NCI-H2029 treated with DMSO at 0.1 percent for 48 hours (cell line): ENCODE results near the gene EPS8.

Experiments
- DNase-seq: peaks from one replicate; lab custom pipeline; 2025; lab: John Stamatoyannopoulos, UW

The EPS8 gene

DNA sequence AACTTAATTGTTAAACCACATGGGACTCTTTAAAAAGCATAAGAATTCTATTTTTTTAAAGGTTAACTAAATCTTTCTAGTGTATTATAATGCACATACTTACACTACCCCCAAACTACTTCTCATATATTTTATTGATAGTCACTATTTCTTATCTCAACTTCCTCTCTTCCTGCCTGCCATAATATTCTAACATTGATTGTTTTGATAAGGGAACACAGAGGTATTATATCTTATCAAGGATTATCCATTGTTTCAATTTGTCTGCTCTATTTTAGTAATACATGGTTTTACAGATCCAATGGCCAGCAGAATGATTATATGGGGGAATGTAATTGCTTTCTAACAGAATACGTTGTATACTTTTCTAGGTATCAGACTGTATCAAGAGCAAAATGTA lies 98.9 kb downstream of the EPS8 start:
- no peak for DNase-seq

DNA sequence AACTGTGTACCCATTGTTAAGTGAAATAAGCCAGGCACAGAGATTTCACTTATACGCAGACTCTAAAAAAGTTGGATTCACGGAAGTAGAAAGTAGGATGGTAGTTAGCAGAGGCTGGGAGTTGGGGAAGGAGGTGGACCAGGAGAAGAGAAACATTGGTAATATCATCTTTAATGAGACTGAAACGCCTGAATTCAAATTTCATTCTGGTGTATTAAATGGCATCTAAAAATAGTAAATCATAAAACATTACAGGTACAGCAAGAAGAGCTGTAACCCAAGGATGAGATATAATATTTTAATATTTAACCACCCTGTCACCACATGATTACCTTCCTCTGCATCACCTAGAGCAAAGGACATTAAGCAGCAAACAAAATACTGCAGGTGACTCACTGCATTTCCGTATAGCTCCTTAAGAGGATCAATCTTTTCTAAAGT lies 99.4 kb downstream of the EPS8 start:
- no peak for DNase-seq

DNA sequence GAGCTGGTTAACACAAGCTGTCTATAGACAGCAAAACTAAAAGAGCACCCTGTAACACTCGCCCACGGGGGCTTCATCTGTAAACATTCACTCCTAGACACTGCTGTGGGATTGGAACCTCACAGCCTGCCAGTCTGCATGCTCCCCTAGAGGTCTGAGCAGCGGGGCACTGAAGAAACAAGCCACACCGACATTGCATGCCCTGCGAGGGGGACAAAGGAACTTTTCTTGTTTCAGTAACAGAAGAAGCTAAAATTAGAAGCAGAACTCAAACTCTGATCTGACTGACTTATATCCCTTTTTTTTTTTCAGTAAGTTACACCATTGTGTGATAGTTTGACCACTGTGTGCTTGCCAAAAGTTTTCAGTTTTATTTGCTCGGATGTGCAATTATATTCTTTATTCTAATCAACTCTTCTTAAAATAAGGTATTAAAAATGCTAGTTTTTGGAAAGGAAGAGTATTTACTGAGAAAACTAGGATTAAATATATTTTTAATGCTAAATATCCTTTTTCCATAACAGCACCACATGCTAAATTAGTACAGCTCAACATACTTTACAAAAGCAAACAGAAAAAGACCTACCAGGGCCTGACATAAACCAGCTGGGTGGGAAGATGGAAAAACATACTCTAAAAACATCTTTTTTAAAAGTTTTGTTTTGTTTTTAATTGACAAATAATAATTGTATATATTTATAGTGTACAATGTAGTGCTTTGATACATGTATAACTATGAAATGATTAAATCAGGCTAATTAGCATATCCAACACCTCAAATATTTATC lies 100.2 kb downstream of the EPS8 start:
- DNase-seq, result no peak

DNA sequence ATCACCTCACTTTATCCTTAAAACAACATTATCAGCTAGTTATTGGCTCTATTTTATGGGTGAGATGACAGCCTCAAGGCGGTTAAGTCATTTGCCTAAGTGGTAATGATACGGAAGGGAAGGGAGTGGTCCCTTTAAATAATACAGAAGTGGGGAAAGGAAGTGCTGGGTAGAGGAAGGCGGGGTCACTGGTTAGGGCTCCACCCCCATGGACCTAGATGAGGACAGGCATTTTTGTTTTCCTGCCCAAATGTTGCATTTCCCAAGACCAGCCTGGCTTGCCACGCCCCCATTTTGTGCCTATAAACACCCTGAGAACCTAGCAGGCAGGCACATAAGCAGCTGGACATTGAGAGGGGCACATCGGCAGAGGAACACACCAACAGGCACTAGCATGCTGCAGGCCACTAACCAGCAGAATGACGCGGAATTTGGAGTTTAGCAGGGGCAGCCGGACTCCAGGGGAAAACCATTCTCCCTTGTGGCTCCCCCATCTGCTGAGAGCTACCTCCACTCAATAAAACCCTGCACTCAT lies 100.9 kb downstream of the EPS8 start:
- no peak for DNase-seq

DNA sequence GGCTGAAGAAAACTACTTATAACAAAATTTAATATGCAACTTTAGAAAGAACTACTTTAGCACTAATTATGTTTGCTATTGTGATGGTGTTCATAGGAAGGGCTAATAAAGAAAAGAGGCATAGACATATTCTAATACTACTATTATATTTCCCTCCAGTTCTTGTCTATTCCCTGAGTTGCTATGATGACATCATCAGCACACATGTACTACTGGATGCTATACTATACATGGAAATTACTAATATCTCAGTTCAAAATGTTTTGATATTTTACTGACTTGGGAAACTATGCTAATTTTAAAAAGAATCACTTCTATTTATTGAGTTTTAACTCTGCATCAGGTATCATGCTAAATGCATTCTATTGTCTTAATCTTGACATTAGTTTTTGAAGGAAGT lies 101.6 kb downstream of the EPS8 start:
- no peak for DNase-seq

DNA sequence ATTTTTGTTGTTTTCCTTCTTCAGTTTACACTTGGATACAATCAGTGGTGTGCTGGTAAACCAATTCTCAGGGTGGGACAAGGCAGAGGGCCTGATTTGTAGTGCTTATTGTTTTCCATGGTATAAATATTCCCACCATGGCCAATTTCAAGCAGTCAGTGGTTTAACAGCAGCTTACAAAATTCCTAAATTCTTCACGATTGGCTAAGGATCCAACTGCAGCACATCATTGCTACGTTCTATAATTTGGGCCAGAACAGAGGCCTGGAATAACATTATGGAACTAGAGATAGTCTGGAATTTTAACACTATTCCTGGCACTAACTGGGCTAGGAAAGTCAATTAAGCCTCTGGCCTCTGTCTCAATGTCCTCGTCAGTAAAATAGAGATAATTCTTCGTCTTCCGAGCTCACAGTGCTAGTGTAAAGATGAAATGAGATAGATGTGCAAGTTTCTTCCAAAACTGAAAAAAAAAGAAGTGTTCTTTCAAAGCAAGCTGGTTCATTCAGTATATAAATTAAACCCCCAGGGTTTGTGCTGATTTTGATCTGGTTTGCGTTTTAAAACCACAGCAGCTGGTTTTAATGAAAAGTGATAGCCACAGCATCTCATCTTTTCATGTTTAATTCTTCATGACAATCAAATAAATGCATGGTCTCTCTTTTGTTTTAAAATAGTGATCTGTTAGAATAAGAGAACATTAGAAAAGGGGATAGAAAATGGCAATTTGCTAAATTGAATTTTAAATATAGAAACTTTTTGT lies 104.1 kb downstream of the EPS8 start:
- DNase-seq, result no peak

DNA sequence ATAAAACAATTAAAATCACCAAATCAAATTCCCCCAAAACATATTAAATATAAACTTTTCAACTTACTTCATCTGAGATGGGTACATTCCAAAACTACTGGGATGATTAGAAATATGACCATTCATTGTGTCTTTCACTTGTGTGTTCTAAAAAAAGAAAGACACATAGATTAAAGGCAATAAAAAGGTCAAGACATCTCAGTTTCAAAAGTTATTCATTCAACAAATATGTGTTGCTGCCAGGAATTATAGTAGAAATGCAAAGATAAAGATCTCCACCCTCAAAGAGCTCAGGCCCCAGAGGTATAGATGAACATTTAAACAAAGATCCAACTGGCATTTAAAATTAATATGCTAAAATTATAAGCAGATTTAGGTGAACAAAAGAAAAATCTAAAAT lies 106.4 kb downstream of the EPS8 start:
- no peak for DNase-seq

DNA sequence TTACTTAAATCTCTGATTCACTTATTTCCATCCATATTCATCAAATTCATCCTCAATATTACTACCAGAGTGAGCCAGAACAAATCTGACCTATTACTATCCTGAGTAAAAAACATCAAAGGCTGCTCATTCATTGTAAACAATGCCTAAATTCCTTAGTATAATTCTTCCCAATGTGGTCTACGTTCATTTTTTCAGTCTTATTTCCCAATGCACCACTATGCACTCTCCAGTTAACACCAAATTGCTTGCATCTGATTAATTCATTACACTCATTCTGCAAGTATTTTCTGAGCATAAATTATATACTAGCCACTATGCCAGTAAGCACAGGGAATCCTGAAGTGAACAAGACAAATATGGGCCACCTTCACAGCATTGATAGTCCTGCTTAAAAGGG lies 110.0 kb downstream of the EPS8 start:
- DNase-seq, result no peak

DNA sequence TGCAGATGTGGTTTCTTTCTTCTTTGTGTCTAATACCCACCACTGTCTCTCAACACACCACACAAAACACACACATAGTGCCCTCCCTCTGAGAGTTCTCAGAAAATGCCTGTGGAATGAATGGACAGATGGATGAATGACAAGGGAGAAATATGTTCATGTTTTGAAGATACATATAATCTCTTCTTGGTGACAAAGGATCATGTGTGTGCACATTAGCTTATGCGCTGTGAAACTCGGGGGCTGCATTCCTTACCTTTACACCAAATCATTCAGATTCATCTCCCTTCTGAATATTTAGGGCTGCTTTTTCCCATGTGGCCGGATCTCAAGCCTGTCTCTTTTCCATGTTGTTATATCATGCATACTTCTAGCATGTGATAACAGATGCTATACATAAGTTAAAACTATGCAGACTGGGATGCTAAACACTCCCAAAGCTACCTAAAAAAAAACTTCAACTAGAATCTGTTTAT lies 111.4 kb downstream of the EPS8 start:
- no peak for DNase-seq

DNA sequence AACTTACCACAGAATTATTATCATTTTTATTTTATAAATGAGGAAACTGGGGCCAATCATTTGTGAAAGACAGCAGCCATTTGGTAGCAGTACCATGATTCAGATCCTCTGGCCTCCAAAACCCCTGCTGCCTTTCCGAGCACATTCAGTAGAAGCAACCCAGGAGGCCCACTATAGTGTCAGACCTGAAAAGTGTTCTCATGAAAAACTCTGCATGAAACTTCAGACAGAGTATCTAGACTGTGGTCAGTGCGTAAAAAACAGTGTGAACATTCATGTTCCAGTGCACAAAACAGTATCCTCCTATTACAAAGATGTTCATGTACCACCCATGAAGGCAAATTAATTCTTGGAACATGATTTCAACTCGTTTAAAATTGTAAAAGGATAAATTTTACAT lies 112.0 kb downstream of the EPS8 start:
- DNase-seq, result no peak

DNA sequence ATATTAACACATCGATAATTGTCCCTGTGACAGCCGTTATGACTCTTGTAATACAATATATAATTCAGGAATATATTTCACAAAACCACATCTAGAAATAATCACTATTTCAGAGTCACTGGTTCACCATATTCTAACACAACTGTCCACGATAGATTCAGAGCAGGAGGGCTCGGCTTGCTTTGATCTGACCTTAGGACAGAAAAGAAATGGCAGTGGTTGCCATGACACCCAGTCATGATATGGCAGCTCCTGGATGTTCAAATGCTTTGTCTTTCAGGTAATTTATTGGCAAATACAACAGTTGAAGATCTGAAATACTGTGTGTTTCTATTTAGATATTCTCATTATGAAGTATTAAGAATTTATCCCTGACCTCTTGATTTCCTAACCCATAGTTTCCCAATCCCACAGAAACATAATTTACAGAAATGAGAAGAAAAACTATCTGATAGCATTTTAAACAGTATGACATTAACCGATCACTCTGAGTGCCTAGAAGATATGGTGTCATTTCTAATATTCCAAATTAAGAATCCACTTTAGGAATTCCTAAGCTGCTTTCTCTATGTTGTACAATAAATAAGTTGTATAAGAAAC lies 116.4 kb downstream of the EPS8 start:
- DNase-seq, result no peak

DNA sequence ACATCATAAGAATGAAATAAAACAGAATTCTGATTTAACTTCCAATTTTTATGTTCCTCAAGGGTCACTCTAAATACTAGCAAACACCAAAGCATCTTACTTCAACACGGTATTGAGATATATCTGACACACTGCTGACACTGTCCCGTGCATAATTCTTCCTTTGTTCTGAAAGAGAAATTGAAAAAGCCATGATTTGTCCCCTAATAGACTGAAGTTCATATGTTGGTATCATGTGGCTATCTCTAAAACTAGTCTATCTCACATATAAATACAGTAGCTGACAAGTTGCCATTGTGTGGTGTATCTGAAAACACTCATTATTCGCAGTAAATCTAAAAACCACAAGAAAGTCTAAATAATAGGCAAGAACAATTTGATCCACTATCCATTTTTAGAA lies 118.4 kb downstream of the EPS8 start:
- DNase-seq, result no peak

DNA sequence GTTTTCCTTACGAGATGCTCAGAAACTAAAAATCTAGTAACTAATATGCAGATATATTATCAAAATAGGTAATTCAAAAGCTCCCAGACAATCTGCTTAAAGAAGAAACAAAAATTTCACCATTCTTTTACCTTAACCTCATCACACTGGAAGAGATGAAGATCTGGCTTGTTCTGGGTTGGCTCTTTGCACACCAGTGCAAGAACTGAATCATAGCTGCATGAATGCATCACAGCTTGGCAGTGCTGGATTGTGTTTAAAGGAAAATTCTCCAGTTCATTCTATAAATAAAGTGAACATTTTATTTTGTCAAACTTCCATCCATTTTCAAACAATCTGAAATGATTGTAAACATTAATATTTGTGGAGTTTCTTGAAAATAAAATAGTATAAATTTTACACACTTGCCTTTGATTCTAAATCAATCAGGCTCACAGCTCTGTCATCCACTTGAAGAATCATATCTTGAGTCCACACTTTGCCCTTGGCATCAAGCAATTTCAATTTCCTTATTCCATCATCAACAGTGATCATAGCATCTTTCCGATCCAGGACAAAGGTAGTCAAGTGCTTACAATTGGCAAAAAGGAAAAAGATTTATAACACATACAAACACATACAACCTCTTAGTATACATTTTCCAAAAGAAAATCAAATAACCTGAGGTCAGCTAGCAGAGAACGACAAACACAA lies 119.8 kb downstream of the EPS8 start:
- no peak for DNase-seq

DNA sequence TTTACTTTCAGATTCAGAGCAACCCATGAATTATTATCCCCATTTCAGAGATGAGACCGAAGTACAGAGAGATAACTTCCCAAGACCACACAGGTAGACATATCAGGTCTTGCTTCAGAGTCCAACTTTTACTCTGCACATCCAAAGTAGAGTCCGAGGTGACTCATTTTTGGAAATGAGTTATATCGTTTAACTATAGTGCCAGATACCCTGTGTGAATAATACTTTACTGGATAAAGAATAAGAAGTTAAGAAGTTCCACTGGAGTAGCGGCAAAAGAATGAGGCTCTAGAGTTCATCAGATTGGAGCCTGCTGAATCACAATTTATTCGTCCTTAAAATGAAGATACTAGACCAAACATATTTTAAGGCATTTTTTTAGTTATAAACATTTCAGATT lies 124.7 kb downstream of the EPS8 start:
- DNase-seq, result no peak

DNA sequence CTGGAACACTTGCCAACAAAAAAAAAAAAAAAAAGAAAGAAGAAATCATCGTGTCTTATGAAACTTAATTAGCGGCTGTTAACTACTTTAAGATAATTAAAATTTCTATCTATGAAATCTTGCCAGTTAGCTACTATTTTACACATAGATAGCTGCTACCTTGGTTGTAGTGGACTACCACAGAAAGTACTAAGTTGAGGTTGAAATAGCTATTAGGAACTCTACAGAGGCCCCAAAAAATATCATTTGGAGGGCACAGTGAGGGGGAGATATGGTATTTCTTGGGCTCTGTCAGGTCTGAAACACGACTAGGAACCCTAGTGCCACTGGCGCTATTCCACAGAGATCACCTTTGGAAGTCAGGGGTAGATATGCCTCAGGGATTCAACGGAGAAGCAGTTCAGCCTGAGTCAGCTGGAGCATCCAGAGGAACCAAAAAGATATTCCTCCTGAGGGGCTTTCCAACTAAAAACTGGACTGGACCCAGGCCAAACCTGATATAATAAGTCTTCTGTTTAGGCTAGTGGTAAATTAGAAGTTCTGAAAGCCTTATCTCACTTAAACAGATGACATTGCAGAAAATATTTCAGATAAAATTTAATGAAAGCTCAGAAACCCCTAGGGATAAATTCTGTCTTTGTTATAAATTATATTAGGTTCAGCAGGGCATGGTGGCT lies 126.1 kb downstream of the EPS8 start:
- no peak for DNase-seq

DNA sequence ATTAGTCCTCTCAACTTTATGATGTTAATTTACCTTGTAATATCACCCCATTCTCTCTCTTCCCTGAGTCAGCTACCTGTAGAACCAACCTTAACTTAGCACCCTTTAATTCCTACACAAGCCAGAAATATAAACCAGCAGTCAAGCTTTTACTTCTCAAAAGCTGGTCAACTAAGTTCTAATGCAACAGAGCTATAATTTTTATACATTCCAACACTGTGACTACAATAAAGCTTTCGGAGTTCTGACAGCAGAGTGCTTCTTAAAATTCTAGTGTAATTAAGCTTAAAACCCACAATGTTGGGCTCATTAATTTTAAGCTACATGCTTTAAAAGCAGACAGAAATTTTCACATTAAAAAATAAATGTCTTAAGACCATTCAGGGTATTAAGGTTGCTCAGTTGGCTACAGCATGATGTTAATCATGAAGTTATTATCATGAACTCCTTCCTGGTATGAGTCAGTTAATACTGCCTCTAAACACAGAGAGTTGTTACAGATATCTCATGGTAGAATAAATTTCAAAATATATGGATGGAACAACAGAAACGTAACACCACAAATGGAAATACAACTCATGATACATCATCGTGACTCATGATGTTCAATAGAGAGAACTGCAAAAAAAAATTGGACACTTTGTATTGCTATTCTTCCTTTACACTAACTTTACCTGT lies 126.7 kb downstream of the EPS8 start:
- DNase-seq, result no peak

DNA sequence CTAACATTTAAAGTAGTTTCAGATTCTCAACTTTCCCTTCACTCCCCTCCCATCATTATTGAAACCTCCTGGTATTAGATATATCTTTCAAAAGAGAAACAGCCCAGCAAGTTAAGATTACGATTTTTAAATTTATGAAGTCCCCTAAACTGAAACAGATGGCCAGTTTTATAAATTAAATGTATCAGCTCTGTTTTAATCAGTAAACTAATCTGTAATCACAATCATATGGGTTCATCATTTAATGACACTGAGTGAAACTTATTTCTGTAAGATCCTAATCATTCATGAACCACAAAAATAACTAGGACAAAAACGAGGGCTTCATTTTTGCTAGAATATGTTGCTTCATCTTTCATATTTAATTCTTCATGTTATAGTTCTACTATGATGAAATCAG lies 137.8 kb downstream of the EPS8 start:
- no peak for DNase-seq

DNA sequence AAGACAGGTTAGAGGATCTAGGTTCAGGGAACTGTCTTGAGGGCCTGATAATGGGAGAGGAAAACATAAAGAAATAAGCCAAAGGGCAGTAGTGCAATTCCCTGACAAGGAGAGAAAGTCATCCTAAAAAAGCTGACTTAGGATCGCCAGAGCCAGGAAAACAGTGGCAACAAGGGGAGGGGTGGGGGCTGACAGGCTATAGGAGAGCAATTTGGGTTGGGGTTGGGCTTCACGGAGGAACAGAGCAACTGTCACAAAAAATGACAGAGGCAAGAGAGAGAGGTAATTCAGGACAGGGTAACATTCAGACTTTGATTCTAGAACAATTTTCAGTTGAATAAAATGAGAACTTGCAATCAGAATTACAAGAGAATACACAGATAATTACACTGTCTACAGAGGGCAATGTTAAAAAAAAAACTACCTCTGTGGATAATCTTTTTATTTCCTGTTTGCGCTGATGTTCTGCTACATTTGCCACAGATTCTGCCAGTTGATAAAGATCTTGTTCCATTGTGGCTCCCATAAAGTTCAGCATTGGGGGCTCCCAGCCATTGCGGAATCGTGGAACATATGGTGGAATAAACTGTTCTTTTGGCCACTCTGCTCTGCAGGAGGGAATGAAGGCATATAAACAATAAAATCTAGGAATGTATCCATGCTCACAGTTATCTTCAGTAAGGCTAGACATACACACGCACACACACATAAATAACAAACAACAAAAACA lies 138.6 kb downstream of the EPS8 start:
- DNase-seq, result no peak

DNA sequence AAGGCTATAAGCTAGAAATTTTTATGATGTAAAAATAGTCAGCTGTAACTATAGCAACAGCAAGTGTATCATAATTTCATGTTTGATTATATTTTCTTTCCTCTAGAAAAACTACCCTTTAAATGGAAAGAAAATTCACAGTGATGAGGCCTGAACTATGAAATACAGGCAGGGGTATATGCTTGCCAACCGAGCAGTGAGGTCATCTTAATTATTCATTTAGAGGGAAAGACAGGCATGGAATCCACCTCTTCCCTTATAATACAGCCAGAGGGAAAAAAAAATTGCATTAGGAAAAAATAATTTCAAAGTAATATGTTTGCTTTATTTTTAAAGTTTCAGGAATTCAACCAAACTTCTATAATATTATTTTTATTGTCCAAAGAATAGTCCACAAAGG lies 139.8 kb downstream of the EPS8 start:
- no peak for DNase-seq

DNA sequence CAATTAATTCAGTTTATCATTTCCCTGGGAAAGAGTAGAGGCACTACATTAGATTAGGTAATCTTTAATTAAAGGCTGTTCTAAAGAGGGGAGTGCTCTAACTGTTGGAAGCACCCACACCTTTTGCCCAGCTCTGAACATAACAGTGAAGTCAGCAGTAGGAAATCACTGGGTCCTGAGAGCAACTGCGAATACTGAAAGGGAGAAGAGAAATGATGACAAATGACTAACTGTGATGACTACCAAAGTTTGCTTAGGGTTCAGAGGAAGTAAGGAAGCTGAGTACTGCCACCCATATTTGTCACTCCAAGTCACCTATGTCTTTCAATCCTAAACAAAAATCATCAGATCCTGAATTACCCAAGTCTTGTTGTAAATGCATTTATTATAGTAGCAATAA lies 140.6 kb downstream of the EPS8 start:
- no peak for DNase-seq
